ENCODE results near the gene KANSL1. TPM values are rescaled to one million over a fixed set of nuclear protein-coding genes. Genes with fewer than 3 reads are reported as not detected.

Gene KANSL1
- total and polyA plus RNA-seq, 9 of the 15 experiments (the other 6 are each of a cell fraction or from before 2014, with no cell fraction given): 3.6 to 55.4 (median 31.8) TPM

- no peak for TF ChIP-seq ZNF609 (CRISPR knock-in tag; IDR thresholded peaks at IDR 0.05; ENCODE audit: borderline replicate concordance)
- no peak for TF ChIP-seq EP400 (IDR thresholded peaks at IDR 0.05)
- TF ChIP-seq TBL1XR1 (IDR thresholded peaks at IDR 0.05; ENCODE audit: low read length in 2 of 2): no peak
- 0 out of 2 replicates have a peak, but pooled peaks have one; percentile 46 for TF ChIP-seq NR2F6 (CRISPR knock-in tag; IDR thresholded peaks at IDR 0.05)
- TF ChIP-seq E2F8 (IDR thresholded peaks at IDR 0.05; ENCODE audit: low read depth, partially characterized antibody): no peak
- TF ChIP-seq TAF1 (IDR thresholded peaks at IDR 0.05; ENCODE audit: control insufficient read depth, extremely low read depth, insufficient read depth, low read length, severe bottlenecking): no peak
- TF ChIP-seq SIRT6 (IDR thresholded peaks at IDR 0.05; ENCODE audit: low read depth, low read length): no peak
- no peak for TF ChIP-seq MAFG (tag; conservative IDR thresholded peaks at IDR 0.05)
- no peak for TF ChIP-seq GABPA (tag; conservative IDR thresholded peaks at IDR 0.05; ENCODE audit: low read depth)
- no peak for TF ChIP-seq HCFC1 (IDR thresholded peaks at IDR 0.05; ENCODE audit: low read depth, low read length)
- TF ChIP-seq LCOR (CRISPR knock-in tag; IDR thresholded peaks at IDR 0.05): no peak
- TF ChIP-seq, protein P1, sequence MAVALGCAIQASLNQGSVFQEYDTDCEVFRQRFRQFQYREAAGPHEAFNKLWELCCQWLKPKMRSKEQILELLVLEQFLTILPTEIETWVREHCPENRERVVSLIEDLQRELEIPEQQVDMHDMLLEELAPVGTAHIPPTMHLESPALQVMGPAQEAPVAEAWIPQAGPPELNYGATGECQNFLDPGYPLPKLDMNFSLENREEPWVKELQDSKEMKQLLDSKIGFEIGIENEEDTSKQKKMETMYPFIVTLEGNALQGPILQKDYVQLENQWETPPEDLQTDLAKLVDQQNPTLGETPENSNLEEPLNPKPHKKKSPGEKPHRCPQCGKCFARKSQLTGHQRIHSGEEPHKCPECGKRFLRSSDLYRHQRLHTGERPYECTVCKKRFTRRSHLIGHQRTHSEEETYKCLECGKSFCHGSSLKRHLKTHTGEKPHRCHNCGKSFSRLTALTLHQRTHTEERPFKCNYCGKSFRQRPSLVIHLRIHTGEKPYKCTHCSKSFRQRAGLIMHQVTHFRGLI (CRISPR knock-in tag; IDR thresholded peaks at IDR 0.05): no peak
- no peak for TF ChIP-seq SOX6 (IDR thresholded peaks at IDR 0.05)
- TF ChIP-seq ZSCAN32 (CRISPR knock-in tag; IDR thresholded peaks at IDR 0.05): no peak
- TF ChIP-seq ZNF41 (CRISPR knock-in tag; conservative IDR thresholded peaks at IDR 0.05): no peak
- TF ChIP-seq PCBP1 (IDR thresholded peaks at IDR 0.05; ENCODE audit: low read depth, low read length, poor library complexity, severe bottlenecking): no peak
- TF ChIP-seq NFXL1 (CRISPR knock-in tag; IDR thresholded peaks at IDR 0.05): 0 out of 2 replicates have a peak, but pooled peaks have one; percentile 24
Measured at GRCh38 chr17:46100590-46100989, 92.6 kb downstream of the KANSL1 start (continued).

All from K562 (cell line).